Subcutaneous adipose tissue (tissue), 4 donors: ENCODE measurements around the gene SUPT6H. TPM values are rescaled to one million over a fixed set of nuclear protein-coding genes. Genes with fewer than 3 reads are reported as not detected.

Experiments used
- total RNA-seq, 4 donors: library from RNA; depleted of rRNA; stranded (reverse); fragments of >200 nt; gene quantifications; one replicate each; pipeline ENCODE4 v1.1.0, GENCODE V29; 2016
- TF ChIP-seq, protein P1 (sequence below): fragments of 450-650 bp; IDR thresholded peaks from one replicate; pipeline ENCODE4 v1.5.1; 2016; ENCODE audit warnings: low read depth, mild to moderate bottlenecking, control low read depth, antibody characterized with exemption, moderate library complexity

Gene SUPT6H
- total RNA-seq, 4 donors from 2014 or later: 52.2 to 69.5 (median 61.4) TPM

DNA sequence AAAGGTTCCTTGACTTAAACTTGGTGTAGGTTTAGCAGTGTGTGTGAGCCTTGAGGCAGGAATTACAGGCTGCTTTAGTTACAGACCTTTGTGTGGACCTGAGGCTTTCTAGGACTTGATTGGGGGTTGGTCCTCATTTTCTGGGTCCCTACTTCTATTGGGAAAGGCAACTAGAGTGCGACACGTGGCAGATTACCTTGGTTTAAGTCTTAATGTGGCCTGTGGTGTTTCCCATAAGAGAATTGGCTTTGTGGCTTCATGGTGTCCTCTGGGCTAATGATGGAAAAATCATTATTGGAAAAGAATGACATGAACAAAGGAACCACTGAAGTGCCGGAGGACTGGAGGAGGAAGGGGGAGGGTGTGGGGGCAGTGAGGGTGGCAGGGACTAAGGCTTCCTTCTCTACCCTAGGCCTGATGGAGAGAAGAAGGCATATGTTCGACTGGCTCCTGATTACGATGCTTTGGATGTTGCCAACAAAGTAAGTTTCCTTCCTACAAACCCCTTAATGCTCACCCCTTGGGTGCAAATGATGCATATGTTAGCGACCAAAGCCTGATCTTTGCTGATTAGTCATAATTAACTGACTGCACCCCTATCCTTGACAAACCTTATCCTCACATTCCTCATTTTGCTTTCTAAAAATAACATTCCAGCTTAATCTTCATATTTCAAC is 61.3 kb downstream of the SUPT6H start:
- TF ChIP-seq, protein P1, sequence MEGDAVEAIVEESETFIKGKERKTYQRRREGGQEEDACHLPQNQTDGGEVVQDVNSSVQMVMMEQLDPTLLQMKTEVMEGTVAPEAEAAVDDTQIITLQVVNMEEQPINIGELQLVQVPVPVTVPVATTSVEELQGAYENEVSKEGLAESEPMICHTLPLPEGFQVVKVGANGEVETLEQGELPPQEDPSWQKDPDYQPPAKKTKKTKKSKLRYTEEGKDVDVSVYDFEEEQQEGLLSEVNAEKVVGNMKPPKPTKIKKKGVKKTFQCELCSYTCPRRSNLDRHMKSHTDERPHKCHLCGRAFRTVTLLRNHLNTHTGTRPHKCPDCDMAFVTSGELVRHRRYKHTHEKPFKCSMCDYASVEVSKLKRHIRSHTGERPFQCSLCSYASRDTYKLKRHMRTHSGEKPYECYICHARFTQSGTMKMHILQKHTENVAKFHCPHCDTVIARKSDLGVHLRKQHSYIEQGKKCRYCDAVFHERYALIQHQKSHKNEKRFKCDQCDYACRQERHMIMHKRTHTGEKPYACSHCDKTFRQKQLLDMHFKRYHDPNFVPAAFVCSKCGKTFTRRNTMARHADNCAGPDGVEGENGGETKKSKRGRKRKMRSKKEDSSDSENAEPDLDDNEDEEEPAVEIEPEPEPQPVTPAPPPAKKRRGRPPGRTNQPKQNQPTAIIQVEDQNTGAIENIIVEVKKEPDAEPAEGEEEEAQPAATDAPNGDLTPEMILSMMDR: no peak

DNA sequence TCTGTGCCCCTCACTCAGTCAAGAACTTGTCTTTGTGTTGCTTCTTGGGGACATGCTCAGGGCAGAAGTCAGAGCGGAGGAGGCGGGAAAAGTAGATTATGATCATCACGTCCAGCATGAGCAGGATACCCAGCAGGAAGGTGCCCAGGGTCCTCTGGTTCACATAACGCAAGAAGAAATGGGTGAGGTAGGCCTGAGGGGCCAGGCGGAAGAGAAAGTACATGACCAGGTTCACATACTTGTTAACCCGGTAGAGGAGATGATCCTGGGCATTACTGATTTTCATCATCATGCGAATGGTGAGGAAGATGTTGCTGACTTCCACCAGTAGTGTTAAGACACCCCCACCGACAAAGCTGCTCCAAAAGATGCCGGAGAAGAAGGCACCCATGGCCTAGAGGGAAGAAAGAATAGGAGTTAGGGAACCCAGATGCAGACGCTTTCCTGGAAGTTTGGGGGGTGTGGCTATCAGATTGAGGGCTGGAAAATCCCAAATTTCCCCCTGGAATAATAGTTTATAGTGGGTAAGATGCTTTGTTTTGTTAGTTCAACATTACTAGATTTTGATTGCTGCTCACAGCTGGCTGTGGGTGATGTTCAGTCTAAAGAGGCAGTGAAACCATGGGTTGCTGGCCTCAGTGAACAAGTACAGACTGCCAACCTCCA is 62.6 kb downstream of the SUPT6H start:
- TF ChIP-seq, protein P1: no peak

DNA sequence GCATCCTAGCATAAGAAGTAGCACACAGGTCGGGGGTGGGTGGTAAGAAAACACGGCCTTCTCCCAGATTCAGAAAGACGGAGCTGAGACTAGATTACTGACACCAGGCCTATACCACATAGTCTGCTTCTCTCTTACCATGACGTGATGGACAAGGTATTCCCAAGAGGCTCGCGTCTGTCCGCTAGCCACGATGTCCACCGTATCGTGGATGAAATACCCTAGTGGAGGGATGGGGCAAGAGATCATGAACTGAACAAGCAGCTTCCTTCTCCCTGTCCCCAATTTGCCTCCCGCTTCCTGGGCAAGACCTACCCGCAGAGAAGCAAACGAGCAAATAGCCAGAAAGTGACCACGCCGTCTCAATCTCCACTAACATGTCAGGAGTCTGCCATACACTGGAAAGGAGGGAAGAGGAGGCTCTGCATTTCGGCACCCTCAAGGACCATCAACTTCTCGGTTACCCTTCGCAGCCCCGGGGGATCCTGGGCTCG is 63.2 kb downstream of the SUPT6H start:
- TF ChIP-seq, protein P1: no peak

DNA sequence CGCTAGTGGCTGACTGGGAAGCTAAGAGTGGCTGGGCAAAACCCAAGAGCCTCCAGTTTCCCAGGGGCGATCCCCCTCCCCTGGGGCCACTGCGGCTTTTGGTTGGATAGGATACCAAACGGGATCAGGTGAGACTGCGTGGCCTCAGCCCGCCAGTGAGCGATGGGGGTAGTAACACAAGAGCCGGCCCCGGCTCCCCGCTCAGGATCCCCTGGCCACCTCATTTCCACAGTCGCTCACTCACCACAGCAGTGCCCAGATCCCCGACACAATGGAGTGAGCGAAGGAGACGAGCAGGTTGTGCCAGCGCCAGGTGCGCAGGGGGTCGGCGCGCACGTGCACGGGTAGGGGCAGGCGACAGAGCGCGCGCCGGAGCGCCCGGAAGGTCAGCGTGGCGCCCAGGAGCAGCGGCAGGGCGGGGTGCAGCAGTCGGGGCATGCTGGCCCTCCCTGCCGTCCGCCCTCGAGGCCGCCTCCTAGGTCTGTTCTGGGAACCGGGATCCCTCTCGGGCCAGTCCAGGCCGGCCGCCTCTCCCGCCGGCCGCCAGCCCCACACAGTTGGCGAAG is 63.7 kb downstream of the SUPT6H start:
- TF ChIP-seq, protein P1: no peak

DNA sequence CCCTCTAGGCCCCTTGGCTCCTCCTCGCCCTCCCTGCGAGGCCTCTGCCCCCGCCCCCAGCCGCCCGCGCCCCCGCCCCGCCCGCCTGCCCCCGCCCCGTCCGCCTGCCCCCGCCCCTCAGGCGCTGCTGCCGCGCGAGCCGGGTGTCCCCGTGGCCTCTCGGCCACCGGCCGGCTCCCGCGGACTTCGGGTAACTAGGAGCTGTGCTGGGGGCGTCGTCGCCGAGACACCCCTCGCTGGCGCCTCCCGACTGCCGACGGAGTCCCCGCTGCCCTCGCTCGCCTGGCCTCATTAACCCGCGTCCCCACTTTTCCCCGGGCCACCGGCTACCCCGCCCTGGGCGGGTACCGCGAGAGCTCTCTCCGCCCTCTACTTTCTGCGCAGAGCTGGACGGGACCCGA is 64.2 kb downstream of the SUPT6H start, which contains the start of gene TLCD1:
Gene TLCD1 (minus strand): TSS at position 8 of the 401 bp plus-strand sequence. CDS start 136 bp downstream, outside the sequence.
- TF ChIP-seq, protein P1: no peak

DNA sequence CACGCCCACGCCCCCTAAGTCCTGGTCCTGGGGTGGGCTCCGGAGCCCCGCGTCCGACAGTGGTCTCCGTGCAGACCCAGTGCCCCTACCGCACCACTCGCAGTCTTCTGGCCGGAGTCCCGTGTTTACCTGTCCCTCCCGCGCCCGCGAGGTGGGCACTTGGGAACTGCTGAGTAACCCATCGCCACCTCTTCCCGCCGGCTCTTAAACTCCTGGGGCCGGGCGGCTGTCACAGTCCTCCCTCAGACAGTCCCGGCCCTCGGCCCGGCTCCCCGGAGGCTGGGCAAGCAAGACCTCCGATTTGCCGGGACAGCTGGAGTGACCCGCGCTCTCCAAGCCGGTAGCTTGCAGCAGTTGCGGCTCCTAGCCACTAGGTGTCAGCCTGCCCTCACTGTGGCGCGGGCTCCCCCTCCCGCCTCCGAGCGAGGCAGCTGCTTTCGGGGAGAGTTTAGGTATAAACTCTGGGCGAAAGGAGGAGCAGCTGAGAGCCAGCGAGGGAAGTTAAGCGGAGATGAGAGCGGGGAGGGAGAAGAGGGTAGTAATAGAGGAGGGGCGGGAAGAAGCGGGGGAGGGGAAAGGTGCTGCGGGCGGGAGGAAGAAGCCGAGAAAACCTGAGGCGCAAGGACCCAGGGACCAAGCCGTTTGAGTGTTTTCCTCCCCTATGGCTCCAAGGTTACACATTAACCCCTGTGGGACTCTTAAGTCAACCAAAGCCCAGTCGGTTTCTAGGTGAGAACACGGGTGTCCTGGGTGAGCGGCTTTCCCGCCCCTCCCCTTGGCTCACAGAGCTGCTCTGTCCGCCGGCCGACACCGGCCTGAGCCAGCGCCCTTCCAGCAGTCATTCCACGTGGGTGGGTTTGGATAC is 64.9 kb downstream of the SUPT6H start:
- TF ChIP-seq, protein P1: no peak
